KMS-11 (cell line): ENCODE measurements around the gene LRP6.

Experiments used
- H2AFZ ChIP-seq: fragments of 200-600 bp; sonication (generic); 2 replicates; pipeline ENCODE4 v1.6.1; 2016; ENCODE audit warnings: antibody characterized with exemption, mixed run types, low read depth
- H3K27ac ChIP-seq: fragments of 200-600 bp; sonication (generic); 2 replicates; pipeline ENCODE4 v1.6.1; 2016; ENCODE audit warnings: mild to moderate bottlenecking, mixed run types
- H3K27me3 ChIP-seq: fragments of 200-600 bp; sonication (generic); 2 replicates; pipeline ENCODE4 v1.6.1; 2017; ENCODE audit warnings: mild to moderate bottlenecking, low read depth, mixed run types, moderate library complexity; ENCODE audit not compliant: insufficient read depth
- H3K36me3 ChIP-seq: fragments of 200-600 bp; sonication (generic); 2 replicates; pipeline ENCODE4 v1.6.1; 2017; ENCODE audit warnings: mild to moderate bottlenecking, mixed run types; ENCODE audit not compliant: insufficient read depth
- H3K4me1 ChIP-seq: fragments of 200-600 bp; sonication (generic); 2 replicates; pipeline ENCODE4 v1.6.1; 2016; ENCODE audit warnings: mild to moderate bottlenecking, low read depth, mixed run types; ENCODE audit not compliant: poor library complexity, severe bottlenecking
- H3K4me2 ChIP-seq: fragments of 200-600 bp; sonication (generic); 2 replicates; pipeline ENCODE4 v1.7.0; 2016; ENCODE audit warnings: mild to moderate bottlenecking, mixed run types
- H3K4me3 ChIP-seq: fragments of 200-600 bp; sonication (generic); IDR thresholded peaks from 2 replicates; pipeline ENCODE4 v1.6.1; 2017; ENCODE audit warnings: low read depth, low read length, mixed read lengths; ENCODE audit not compliant: insufficient read depth
- H3K79me2 ChIP-seq: fragments of 200-600 bp; sonication (generic); 2 replicates; pipeline ENCODE4 v1.6.1; 2016; ENCODE audit warnings: low read depth, mixed run types; ENCODE audit not compliant: insufficient read depth
- H3K9ac ChIP-seq: fragments of 200-600 bp; sonication (generic); 2 replicates; pipeline ENCODE4 v1.6.1; 2016; ENCODE audit warnings: mild to moderate bottlenecking, mixed run types
- H4K20me1 ChIP-seq: fragments of 200-600 bp; sonication (generic); 2 replicates; pipeline ENCODE4 v1.6.1; 2016; ENCODE audit warnings: mild to moderate bottlenecking, mixed run types; ENCODE audit not compliant: insufficient read depth
- TF ChIP-seq, protein P1 (sequence below): fragments of 200-600 bp; sonication (generic); conservative IDR thresholded peaks from 2 replicates; pipeline ENCODE4 v1.6.1; 2017; ENCODE audit warnings: low read depth, mild to moderate bottlenecking, antibody characterized with exemption, low read length, moderate library complexity, mixed read lengths

LRP6 gene

DNA sequence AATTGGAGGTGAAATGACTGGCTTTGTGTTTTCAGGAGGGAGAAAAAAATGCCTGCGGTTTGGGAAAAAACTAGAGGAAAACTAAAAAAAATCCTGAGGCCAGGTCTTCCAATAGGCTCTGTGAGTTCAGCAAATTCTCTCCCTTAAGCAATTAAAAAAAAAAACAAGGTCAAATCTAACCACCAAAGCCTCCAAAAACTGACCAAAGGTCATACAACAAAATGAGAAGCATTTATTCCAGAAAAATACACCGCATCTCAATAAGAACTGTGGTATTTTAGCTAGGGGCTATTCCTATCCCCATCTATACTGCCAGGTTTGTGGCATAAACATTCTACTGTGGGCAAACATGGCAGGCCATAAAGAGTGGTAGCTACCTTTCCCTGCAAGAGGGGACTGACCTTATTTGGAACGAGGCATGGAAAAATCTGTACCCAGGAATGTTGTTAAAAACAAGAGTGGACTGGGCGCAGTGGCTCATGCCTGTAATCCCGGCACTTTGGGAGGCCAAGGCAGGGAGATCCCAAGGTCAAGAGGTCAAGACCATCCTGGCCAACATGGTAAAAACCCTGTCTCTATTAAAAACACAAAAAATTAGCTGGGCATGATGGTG is 60.0 kb downstream of the LRP6 start:
- no peak overlapping the region for H3K4me2 ChIP-seq
- TF ChIP-seq, protein P1, sequence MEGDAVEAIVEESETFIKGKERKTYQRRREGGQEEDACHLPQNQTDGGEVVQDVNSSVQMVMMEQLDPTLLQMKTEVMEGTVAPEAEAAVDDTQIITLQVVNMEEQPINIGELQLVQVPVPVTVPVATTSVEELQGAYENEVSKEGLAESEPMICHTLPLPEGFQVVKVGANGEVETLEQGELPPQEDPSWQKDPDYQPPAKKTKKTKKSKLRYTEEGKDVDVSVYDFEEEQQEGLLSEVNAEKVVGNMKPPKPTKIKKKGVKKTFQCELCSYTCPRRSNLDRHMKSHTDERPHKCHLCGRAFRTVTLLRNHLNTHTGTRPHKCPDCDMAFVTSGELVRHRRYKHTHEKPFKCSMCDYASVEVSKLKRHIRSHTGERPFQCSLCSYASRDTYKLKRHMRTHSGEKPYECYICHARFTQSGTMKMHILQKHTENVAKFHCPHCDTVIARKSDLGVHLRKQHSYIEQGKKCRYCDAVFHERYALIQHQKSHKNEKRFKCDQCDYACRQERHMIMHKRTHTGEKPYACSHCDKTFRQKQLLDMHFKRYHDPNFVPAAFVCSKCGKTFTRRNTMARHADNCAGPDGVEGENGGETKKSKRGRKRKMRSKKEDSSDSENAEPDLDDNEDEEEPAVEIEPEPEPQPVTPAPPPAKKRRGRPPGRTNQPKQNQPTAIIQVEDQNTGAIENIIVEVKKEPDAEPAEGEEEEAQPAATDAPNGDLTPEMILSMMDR = no peak
- H3K36me3 ChIP-seq = no peaks in the 10 kb centered on the region
- no peaks in the 10 kb centered on the region for H3K79me2 ChIP-seq
- H3K4me1 ChIP-seq = peaks cover 21% of the 10 kb centered on the region
- H3K27ac ChIP-seq = no peak overlapping the region
- H4K20me1 ChIP-seq = no peaks in the 10 kb centered on the region
- no peak overlapping the region for H3K4me3 ChIP-seq
- no peak overlapping the region for H3K9ac ChIP-seq
- H2AFZ ChIP-seq = no peak overlapping the region
- no peaks in the 10 kb centered on the region for H3K27me3 ChIP-seq

DNA sequence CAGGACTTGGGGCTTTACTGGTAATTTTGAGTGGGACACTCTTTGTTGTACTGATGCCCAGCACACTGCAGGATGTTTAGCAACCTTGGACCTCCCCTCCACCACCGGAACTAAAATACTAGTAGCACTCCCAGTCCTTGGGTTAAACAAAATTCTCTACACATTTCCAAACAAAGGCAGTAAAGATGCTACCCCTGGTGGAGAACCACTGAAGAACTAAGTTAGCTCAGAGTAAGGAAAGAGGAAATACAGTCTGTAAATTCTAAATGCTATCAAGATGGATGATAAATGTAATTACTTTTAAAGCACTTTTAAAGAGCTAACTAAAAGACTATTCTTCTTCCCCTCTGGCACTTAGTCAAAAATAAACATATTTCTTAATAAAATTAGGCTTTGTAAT is 64.1 kb downstream of the LRP6 start:
- no peaks in the 10 kb centered on the region for H3K79me2 ChIP-seq
- TF ChIP-seq, protein P1 = no peak

DNA sequence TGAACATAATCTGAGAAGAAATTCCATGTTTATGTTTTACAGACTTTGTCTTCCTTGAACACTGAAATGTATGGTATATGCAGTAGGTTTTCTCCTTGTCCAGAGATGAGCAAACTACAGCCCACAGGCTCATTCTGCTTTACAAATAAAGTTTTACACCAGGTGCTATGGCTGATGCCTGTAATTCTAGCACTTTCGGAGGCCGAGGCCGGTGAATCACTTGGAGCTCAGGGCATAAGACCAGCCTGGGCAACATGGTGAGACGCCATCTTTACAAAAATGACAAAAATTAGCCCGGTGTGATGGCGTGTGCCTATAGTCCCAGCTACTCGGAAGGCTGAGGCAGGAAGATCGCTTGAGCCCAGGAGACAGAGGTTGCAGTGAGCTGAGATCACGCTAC is 64.7 kb downstream of the LRP6 start:
- no peaks in the 10 kb centered on the region for H3K4me1 ChIP-seq
- no peak overlapping the region for H3K27ac ChIP-seq
- no peak overlapping the region for H3K4me3 ChIP-seq
- H3K79me2 ChIP-seq = no peaks in the 10 kb centered on the region
- no peak overlapping the region for H3K9ac ChIP-seq
- no peaks in the 10 kb centered on the region for H4K20me1 ChIP-seq
- no peak overlapping the region for H2AFZ ChIP-seq
- H3K36me3 ChIP-seq = no peaks in the 10 kb centered on the region
- H3K27me3 ChIP-seq = no peaks in the 10 kb centered on the region
- no peak overlapping the region for H3K4me2 ChIP-seq
- TF ChIP-seq, protein P1 = no peak

More for the DNA sequence above, 64.1 kb downstream of the LRP6 start:
- Histone ChIP-seq H3K36me3 (no peaks in the 10 kb centered on the region), H3K9ac (no peak overlapping the region), H3K27me3 (no peaks in the 10 kb centered on the region), H3K4me3 (no peak overlapping the region), H3K4me1 (no peaks in the 10 kb centered on the region), H3K4me2 (no peak overlapping the region), H4K20me1 (no peaks in the 10 kb centered on the region), H3K27ac (no peak overlapping the region), H2AFZ (no peak overlapping the region)

DNA sequence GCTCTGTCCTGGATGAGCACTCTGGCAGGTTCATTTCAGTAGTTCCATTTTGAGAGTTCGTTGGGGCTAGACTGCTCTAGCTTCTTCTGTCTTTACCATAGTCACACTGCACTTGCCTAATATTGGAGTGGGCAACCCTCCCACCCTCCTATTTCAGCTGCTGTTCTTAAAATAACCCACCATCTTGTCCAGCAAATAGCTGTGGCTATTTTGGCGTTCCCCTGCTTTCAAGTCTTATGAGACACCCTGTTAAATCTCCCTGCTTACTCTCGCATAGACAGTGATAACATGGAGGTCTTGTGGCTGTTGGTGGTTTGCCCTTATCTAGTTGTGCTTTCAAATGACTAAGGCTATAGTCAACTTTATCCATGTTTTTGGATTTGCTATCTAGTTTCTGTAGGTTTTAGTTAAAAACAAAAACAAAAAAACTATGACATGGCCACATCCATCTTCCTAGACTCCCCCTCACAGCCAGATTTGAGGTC is 65.5 kb downstream of the LRP6 start:
- H2AFZ ChIP-seq = no peak overlapping the region
- H3K27me3 ChIP-seq = no peaks in the 10 kb centered on the region
- no peaks in the 10 kb centered on the region for H3K36me3 ChIP-seq
- H3K9ac ChIP-seq = no peak overlapping the region
- H4K20me1 ChIP-seq = no peaks in the 10 kb centered on the region
- no peak overlapping the region for H3K4me2 ChIP-seq
- no peak overlapping the region for H3K4me3 ChIP-seq
- no peaks in the 10 kb centered on the region for H3K79me2 ChIP-seq
- TF ChIP-seq, protein P1 = no peak
- H3K27ac ChIP-seq = no peak overlapping the region
- no peaks in the 10 kb centered on the region for H3K4me1 ChIP-seq
